ENCODE results near the gene DDX27. TPM values are rescaled to one million over a fixed set of nuclear protein-coding genes. Genes with fewer than 3 reads are reported as not detected.

DDX27 gene
- total and polyA plus RNA-seq, 2 of the 8 experiments (the other 6 are each of a cell fraction or from before 2014, with no cell fraction given), result 42.7 to 51.0 TPM

DNA sequence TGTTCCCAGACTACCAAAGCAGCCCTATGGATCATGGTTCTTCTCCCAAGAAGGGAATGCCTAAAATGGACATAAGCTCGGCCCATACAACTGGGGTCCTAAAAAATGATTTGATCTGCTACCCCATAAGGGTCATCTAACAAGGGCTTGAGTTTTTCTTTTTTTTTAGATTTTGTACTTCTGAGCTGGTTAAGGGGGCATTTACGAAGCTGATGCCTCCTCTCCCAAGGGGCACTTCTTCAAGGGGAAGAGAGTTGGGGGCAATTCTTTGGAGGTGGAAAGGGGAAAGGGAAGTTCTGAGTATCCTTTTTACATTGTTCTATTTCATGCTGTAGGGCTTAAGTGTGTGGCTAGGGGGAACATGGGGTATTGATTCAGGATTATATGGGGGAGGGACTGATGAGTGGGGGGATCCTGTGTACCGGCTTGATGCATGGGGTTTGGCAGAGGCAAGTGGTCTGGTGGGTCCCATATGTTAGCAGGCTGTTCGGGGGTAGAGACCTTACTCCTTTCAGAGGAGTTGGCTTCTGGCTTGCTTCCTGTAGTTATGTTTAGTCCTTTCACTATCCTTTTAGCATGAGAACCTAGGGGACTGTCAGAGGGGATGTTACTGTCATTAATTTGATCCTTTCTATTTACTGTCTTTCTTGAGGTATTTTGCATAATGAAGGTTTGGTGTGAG is 66.7 kb downstream of the DDX27 start:
- Histone ChIP-seq H3K23ac (ENCODE audit: insufficient read length) (no peak overlapping the region), H3K79me2 (ENCODE audit: control insufficient read depth in 1 of 2, insufficient read depth in 2 of 2, low read length in 2 of 2) (peaks cover 38 to 72% of the 10 kb centered on the region in 2 experiments), H2AK5ac (ENCODE audit: low read depth, low read length) (no peak overlapping the region), H4K20me1 (replicated peaks in 1 of 2; ENCODE audit: control insufficient read depth in 1 of 2, insufficient read depth in 2 of 2, low read length in 2 of 2) (peaks cover 49 to 60% of the 10 kb centered on the region in 2 experiments), H2BK5ac (ENCODE audit: low read depth, low read length) (no peak overlapping the region), H2AFZ (ENCODE audit: low read length) (no peak overlapping the region), H3K9ac (replicated peaks in 1 of 4; ENCODE audit: extremely low read depth in 1 of 4, low read depth in 3 of 4, low read length in 3 of 4) (peak overlapping the region in 3 of 4 experiments; percentile 22 to 45 (median 40); a peak in 4 of 7 replicates), H4K8ac (ENCODE audit: extremely low read depth, insufficient read depth, low read length) (no peak overlapping the region), H3K9me3 (ENCODE audit: insufficient read depth in 2 of 2, low read depth in 1 of 2, low read length in 1 of 2) (no peaks in the 10 kb centered on the region), H3K27me3 (replicated peaks in 1 of 4; ENCODE audit: control insufficient read depth in 3 of 4, extremely low read depth in 1 of 4, insufficient read depth in 3 of 4, low read length in 3 of 4) (no peaks in the 10 kb centered on the region), H3K36me3 (ENCODE audit: control insufficient read depth in 2 of 4, insufficient read depth in 4 of 4, low read length in 3 of 4) (peaks cover 73 to 99% (median 89%) of the 10 kb centered on the region in 4 experiments), H3K27ac (ENCODE audit: low read depth, low read length) (no peak overlapping the region; the same call in 1 of the 2 replicates), H3K4me3 (ENCODE audit: extremely low read depth in 1 of 4, insufficient read depth in 2 of 4, low read depth in 3 of 4, low read length in 4 of 4) (peak overlapping the region; percentile 4 to 89 (median 18); a peak in 5 of 8 replicates), H3K56ac (replicated peaks; ENCODE audit: insufficient read length, low read depth, low read length) (no peak overlapping the region), H2BK15ac (ENCODE audit: low read length) (no peak overlapping the region), H4K91ac (replicated peaks; ENCODE audit: insufficient read length, low read length) (no peak overlapping the region), H3K4me1 (replicated peaks in 1 of 4; ENCODE audit: control insufficient read depth in 3 of 4, insufficient read depth in 4 of 4, low read length in 3 of 4) (peaks cover 2 to 16% (median 13%) of the 10 kb centered on the region in 4 experiments; a peak in 6 of 7 replicates), H3K23me2 (ENCODE audit: low read depth, low read length) (peaks cover 26% of the 10 kb centered on the region), H2BK12ac (ENCODE audit: low read depth, low read length) (no peak overlapping the region), H2BK20ac (ENCODE audit: low read length) (no peak overlapping the region), H3K14ac (ENCODE audit: insufficient read length) (no peak overlapping the region), H3K4ac (replicated peaks; ENCODE audit: insufficient read length, low read depth, low read length) (no peak overlapping the region), H3K79me1 (ENCODE audit: low read depth, low read length) (no peaks in the 10 kb centered on the region; the same call in 1 of the 2 replicates), H4K5ac (ENCODE audit: insufficient read length, low read depth, low read length) (no peak overlapping the region), H3K18ac (ENCODE audit: extremely low read depth, low read length) (no peak overlapping the region), H2BK120ac (replicated peaks; ENCODE audit: low read depth, low read length) (no peak overlapping the region), H3K4me2 (ENCODE audit: insufficient read depth in 1 of 2, low read depth in 2 of 2, low read length in 2 of 2) (peak overlapping the region; percentile 58 to 97)
- TF ChIP-seq GTF2F1 (IDR thresholded peaks at IDR 0.05; ENCODE audit: borderline replicate concordance, low read depth, low read length), result no peak
- TF ChIP-seq POLR2AphosphoS5 (IDR thresholded peaks at IDR 0.05; ENCODE audit: low read depth, low read length), result peak; percentile 78
- peak; percentile 71 for TF ChIP-seq SIRT6 (IDR thresholded peaks at IDR 0.05; ENCODE audit: low read length)
- peak; percentile 55 to 73; a peak in 2 of 3 replicates for TF ChIP-seq POLR2A (IDR thresholded peaks at IDR 0.05; ENCODE audit: control extremely low read depth in 1 of 2, low read depth in 2 of 2, low read length in 2 of 2)
- TF ChIP-seq, protein P1, sequence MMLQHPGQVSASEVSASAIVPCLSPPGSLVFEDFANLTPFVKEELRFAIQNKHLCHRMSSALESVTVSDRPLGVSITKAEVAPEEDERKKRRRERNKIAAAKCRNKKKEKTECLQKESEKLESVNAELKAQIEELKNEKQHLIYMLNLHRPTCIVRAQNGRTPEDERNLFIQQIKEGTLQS (IDR thresholded peaks at IDR 0.05; ENCODE audit: insufficient read depth, low read depth, low read length), result no peak
- no peak for TF ChIP-seq POU5F1 (IDR thresholded peaks at IDR 0.05; ENCODE audit: low read depth, low read length)
- ChIA-PET CTCF (ENCODE audit: partially characterized antibody) (interaction anchor here (0.6 to 1.3 kb wide), 3 partner anchors 34 to 44 kb away, joined by 3 read pairs; no protein-coding TSS in a partner anchor), POLR2A (ENCODE audit: partially characterized antibody) (interaction anchor here (0.7 to 18.5 kb wide), 12 partner anchors 6 to 412 kb away, joined by 3 to 1132 read pairs (median 7); partner anchors contain the start of gene ZNFX1)
- 85% methylated on average over 4 of the region's 4 CpGs; no CpG with 5 or more reads in 1 of the 2 experiments for WGBS, 2 experiments (ENCODE audit: extremely low coverage in 1 of 2, insufficient coverage in 1 of 2, insufficient read length in 1 of 2, insufficient replicate concordance in 2 of 2, low coverage in 1 of 2, low lambda C conversion rate in 2 of 2, missing lambda C conversion rate in 1 of 2)
- DNase-seq (ENCODE audit: low read depth in 1 of 2, low spot score in 2 of 2) (no peak), FAIRE-seq (no peak)

Measured in H1 (cell line).